Measurements from ENCODE around the gene SMARCA4. TPM values are rescaled to one million over a fixed set of nuclear protein-coding genes. Genes with fewer than 3 reads are reported as not detected.
"Not testable (repeated sequence)": the region's sequence is repeated elsewhere in the genome, so short reads cannot be mapped to it uniquely, and the experiment has no call there.

SMARCA4 gene
- total RNA-seq, 1 experiment from 2014 or later: 105 TPM

DNA sequence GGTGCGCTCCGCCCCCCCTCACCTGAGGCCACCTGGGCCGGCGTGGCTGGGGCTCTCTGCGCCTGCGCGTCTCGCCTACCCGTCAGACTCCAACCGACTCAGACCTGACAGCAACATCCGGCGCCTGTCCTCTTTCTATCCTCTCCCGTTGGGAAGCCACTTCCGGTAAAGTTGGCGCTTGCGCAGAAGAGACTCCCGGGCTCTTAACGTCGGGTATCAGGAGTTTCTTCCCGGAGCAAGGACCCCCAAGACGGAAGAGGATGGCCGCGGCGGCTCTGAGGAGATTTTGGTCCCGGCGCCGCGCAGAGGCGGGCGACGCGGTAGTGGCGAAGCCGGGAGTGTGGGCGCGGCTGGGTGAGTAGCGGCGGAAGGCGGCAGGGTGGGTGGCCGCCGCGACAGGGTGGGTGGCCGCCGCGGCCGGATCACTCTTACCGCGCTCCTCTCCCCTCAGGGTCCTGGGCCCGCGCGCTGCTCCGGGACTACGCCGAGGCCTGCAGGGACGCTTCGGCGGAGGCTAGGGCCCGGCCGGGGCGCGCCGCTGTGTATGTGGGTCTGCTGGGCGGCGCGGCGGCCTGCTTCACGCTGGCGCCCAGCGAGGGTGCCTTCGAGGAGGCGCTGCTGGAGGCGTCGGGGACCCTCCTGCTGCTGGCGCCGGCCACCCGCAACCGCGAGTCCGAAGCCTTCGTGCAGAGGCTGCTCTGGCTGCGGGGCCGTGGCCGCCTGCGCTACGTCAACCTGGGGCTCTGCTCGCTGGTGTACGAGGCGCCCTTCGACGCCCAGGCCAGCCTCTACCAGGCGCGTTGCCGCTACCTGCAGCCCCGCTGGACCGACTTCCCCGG lies 32.0 kb upstream of the SMARCA4 start, which contains the start of the genes TIMM29 and YIPF2:
TIMM29 (plus strand) TSS at position 249 of the 839 bp plus-strand sequence; CDS start at position 261, 12 bp downstream.
YIPF2 (minus strand) TSS at position 77 of the 839 bp plus-strand sequence. CDS start 229 bp downstream, outside the sequence.
- peak; percentile 98 for DNase-seq (ENCODE audit: low read depth)

DNA sequence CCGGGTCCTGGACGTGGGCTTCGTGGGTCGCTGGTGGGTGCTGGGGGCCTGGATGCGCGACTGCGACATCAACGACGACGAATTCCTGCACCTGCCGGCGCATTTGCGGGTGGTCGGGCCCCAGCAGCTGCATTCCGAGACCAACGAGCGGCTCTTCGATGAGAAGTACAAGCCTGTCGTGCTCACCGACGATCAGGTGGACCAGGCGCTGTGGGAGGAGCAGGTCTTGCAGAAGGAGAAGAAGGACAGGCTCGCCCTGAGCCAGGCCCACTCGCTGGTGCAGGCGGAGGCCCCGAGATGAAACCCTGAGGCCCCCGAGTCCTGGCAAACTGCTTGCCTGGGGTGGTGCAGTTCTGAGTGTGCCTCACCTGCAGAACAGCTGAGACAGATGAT lies 31.4 kb upstream of the SMARCA4 start:
- DNase-seq (ENCODE audit: low read depth): no peak

DNA sequence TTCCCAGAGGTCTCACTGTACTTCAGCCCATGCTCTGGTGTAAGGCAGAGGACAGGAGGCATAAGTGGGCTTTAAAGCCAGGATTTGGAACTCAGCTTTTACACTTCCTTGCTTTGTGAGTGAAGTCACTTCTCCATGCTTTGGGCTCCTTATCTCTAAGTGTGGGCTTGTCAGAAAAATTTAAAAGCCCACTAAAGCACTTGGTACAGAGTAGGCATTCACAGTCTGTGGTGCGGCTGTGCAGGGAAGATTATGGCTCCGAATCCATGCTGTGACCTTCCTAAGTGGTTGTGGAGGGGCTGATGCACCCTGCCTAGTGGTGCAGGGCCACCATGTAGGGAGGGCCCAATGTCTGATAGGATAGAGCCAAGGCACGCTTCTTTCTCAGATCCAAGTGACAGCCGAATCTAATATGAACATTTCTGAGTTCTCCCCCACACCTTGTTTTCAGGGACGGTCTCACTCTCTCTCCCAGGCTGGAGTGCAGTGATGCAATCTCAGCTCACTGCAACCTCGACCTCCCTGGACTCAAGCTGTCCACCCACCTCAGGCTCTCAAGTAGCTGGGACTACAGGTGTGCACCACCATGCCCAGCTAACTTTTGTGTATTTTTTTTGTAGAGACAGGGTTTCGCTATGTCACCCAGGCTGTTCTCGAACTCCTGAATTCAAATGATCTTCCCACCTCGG lies 25.3 kb upstream of the SMARCA4 start:
- no peak for DNase-seq (ENCODE audit: low read depth)

DNA sequence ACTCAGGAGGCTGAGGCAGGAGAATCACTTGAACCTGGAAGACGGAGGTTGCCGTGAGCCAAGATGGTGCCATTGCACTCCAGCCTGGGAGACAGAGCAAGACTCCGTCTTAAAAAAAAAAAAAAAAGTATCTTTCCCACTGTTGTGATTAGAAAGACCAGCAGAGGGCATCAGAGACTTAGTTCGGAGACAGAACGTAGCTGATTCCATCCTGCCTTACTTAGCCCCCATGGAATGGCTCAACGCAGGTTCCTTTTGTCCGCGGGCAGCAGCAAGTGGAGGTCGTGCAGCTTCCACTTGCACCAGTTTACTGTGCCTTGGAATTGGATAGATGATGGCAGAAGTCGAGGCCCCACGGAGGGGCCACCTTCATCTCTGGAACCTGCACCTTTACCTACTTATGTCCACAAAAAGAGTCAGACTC lies 24.2 kb upstream of the SMARCA4 start:
- DNase-seq (ENCODE audit: low read depth): peak; percentile 73

DNA sequence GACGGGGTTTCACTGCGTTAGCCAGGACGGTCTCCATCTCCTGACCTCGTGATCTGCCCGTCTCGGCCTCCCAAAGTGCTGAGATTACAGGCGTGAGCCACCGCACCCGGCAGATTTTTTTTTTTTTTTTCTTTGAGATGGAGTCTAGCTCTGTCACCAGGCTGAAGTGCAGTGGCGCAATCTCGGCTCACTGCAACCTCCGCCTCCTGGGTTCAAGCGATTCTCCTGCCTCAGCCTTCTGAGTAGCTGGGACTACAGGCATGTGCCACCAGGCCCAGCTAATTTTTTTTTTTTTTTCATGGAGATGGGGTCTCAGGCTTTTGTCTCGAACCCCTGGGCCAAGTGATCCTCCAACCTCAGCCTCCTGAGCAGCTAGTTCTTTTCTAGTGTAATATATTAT lies 19.2 kb upstream of the SMARCA4 start:
- DNase-seq (ENCODE audit: low read depth): not testable (repeated sequence)

DNA sequence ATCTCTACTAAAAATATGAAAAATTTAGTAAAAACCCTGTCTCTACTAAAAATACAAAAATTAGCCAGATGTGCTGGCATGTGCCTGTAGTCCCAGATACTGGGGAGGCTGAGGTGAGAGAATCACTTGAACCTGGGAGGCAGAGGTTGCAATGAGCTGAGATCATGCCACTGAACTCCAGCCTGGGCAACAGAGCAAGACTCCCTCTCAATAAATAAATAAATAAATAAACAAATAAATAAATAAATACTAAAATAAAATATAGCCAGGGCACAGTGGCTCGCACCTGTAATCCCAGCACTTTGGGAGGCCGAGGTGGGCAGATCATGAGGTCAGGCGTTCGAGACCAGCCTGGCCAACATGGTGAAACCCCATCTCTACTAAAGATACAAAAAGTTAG lies 17.4 kb upstream of the SMARCA4 start:
- not testable (repeated sequence) for DNase-seq (ENCODE audit: low read depth)

DNA sequence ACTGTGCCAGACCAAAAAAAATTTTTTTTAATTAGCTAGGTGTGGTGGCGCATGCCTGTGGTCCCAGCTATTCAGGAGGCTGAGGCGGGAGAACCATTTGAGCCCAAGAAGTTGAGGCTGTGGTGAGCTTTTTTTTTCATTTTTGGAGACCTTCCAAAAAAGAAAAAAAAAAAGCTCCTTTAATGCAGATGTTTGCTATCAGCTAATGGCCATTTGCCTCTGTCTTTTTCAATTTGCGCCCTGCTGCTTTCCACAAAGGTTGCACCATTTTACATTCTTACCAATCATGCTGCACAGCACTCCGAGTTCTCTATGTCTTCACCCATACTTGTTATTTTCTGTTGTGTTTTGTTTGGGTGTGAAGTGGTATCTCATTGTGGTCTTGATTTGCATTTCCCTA lies 15.6 kb upstream of the SMARCA4 start:
- DNase-seq (ENCODE audit: low read depth): no peak

DNA sequence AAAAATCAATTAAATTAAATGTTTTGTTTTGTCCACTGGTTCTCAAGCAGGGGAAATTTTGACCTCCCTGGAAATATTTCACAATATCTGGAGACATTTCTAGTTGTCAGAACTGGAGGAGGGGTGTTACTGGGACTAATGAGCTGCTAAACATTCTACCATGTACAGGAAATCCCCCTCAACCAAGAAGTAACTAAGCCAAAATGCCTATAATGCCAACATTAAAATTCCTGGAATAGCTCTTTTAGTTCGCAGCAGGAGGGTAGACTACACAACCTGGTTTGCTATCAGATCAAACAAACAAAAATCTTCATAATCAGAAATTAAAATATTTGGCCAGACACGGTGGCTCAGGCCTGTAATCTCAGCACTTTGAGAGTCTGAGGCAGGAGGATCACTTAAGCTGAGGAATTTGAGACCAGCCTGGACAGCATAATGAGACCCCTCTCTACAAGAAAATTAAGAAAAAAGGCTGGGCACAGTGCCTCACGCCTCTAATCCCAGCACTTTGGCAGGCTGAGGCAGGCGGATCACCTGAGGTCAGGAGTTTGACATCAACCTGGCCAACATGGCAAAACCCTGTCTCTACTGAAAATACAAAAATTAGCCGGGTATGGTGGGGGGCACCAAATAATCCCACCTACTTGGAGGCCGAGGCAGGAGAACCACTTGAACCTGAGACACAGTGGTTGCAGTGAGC lies 13.7 kb upstream of the SMARCA4 start:
- no peak for DNase-seq (ENCODE audit: low read depth)

DNA sequence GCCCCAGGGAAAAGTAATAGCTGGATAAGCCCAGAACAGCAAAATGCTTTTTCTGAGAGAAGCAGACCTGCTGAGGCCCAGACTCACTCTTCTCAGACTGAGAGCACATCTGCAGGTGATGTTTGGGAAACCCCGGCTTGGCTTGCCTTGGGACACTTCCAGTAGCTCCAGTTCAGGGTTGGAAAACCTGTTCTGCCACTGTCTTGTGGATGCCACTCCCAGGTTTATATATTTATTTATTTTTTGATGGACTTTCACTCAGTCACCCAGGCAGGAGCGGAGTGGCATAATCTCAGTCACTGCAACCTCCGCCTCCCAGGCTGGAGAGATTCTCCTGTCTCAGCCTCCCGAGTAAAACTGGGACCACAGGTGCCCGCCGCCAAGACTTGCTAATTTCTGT lies 8.0 kb upstream of the SMARCA4 start:
- DNase-seq (ENCODE audit: low read depth): no peak

DNA sequence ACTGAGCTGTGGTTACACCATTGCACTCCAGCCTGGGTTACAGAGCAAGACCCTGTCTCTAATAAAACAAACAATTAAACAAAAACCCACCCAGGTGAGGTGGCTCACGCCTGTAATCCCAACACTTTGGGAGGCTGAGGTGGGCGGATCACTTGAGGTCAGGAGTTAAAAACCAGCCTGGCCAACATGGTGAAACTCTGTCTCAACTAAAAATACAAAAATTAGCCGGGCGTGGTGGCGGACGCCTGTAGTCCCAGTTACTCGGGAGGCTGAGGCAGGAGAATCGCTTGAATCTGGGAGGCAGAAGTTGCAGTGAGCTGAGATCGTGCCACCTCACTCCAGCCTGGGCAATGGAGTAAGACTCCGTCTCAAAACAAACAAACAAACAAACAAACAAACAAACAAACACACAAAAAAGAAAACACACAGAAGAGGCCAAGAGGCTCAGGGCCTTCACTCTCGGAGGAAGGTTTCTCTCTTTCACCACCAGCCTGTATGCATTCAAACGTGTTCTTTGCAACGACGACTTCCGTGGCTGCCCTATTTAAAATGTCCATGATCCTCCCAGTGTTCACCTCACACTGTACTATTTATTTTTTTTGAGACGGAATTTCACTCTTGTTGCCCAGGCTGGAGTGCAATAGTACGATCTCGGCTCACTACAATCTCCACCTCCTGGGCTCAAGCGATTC lies 1.4 kb upstream of the SMARCA4 start:
- DNase-seq (ENCODE audit: low read depth): not testable (repeated sequence)

DNA sequence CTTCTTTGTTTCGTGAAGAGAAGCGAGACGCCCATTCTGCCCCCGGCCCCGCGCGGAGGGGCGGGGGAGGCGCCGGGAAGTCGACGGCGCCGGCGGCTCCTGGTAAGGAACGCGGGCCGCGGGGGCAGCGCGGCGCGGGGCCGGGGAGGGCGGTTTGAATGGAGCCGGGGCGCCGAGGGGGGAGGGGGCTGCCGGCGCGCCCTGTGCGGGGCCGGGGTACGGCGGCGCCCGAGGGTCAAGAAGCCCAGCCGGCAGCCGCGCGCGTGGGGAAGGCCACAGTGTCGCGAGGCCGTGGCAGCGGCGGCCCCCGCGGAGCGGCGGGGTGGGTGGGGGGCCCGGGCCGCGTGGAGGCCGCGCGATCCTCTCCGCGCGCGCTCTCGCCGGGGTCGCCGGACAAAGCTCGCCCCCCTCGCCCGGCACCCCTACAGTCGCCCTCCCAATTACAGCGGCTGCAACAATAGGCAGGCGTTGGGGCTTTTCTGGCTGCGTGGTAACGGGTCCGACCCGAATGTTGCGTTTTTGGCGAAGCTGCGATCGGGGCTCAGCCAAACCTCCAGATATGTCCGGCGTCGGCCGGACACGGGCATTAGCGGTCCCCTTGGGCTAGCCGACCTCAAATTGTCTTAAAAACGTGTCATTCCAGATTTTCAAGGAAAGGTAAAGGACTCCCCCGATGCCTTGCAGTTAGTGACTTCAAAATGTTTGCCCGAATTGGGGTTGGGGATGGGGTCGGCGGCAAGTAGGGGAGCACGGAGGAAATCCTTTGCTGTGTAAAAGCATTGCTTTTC lies 437 bp downstream of the SMARCA4 start:
- DNase-seq (ENCODE audit: low read depth): peak; percentile 33

DNA sequence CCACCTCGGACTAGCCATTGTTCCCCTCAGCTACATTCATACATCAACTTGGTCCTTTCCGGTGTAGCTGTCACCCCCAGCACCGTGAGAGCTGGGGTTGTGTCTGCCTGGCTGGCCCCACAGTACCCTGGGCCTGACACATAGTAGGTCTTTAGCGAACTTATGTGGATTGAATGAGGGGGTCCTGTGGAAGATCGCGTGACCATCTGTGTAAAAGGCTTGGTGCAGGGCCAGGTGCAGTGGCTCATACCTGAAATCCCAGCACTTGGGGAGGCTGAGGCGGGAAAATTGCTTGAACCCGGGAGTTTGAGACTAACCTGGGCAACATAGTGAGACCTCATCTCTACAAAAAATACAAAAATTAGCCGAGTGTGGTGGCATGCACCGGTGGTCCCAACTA lies 2.0 kb downstream of the SMARCA4 start:
- no peak for DNase-seq (ENCODE audit: low read depth)

DNA sequence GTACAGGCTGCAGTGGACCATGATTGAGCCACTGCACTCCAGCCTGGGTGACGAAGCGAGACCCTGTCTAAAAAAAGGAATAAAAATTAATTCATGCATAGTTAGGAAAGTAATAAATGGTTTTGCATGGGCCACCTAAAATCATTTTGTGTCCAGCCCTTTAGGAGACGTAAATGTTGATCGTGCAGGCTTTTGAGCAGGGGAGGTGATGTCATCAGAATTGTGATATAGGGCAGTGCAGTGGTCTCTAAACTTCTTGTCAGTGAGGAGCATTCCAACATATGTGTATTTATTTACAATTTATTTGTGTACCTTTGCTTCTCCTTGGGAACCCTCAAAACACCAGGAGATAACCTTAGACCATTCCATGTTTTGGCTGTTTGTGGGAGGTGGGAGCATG lies 3.0 kb downstream of the SMARCA4 start:
- no peak for DNase-seq (ENCODE audit: low read depth)

DNA sequence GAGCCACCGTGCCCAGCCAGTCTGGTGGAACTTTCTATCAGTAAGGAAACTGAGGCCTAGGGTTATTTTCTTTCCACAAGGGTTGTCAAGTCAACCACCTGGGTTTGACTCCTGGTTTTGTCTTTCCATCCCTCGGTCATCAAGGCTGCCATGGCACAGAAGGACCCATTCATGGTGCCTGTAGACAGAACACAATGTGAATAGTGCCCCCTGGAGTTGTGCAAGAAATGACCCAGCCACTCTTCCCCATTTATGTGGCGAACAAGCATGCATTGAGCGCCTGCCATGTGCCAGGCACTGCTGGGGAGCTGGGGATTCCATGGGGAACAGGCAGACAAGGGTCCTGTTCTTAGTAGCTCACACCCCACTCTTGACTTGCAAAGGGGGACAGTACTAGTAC lies 4.1 kb downstream of the SMARCA4 start:
- DNase-seq (ENCODE audit: low read depth): no peak

DNA sequence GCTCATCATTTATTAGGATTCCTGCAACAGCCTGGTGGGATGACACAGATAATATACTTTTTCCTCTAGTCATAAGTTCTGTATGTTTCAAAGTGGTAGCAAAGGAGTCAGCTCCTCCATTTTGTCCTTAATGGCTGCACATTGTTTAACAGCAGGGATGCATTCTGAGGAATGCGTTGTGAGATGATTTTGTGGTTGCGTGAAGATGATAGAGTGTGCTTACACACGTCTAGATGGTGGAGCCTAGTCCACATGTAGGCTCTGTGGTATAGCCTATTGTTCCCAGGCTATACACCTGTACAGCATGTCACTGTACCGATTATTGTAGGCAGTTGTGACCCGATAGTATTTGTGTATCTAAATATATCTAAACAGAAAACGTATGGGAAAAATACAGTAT lies 4.6 kb downstream of the SMARCA4 start:
- peak; percentile 37 for DNase-seq (ENCODE audit: low read depth)

DNA sequence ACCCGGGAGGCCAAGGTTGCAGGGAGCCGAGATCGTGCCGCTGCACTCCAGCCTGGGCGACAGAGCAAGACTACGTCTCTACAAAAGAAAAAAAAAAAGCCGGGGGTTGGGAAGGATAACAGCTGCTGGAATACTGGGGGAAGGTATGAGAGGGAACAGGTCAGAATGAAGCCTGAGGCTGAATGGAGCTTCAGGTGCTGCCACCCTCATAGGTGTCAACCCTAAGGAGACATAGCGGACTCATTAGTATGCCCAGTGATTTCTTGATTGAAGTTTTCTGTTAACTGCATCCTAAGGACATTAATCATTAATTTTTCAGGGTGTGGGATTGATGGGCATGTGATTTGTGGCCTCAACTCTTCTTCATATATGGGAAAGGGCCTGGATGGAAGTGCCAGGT lies 6.0 kb downstream of the SMARCA4 start:
- no peak for DNase-seq (ENCODE audit: low read depth)

DNA sequence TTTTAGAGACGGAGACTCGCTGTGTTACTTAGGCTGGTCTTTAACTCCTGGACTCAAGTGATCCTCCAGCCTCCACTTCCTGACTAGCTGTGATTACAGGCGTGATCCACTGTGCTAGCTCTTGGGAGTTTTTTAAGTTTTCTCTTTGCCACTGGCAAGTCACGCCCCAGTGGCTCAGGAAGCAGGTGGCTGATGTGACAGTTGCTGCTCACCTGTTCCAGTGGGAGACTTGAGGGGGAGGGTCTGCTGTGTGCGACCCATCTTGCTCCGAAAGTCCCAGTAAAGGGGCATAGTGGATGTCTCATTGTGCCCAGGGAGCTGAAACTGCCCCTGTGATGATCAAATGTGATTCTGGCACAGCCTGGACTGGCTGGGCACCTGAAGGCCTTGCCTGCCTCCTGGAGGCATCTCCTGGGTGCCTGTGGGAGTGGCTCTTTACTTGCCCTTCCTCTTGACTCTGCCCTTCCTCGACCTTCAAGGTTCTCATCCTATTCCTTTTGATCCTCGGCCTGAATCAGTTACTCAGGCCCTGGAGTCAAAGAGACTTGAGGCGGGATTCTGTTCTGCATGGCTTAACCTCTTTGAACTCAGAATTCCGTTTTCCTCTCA lies 7.8 kb downstream of the SMARCA4 start:
- no peak for DNase-seq (ENCODE audit: low read depth)

DNA sequence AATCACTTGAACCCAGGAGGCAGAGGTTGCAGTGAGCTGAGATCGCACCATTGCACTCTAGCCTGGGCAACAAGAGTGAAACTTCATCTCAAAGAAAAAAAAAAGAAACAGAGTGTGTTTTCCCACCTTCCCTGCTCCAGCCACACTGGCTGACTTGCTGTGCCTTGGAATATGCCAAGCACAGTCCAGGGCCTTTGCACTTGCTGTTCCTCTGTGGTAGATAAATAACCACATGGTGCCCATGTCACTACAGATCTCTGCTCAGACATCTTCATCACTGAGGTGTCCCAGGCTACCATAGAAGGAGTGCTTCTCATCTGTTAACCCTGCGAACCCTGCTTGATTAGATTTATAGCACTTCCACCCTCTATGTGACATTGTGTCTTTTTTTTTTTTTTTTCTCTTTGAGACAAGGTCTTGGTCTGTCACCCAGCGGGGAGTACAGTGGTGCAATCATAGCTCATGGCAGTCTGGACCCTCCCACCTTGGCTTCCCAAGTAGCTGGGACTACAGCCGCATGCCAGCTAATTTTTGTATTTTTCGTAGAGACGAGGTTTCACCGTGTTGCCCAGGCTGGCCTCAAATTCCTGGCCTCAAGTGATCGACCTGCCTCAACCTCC lies 10.4 kb downstream of the SMARCA4 start:
- no peak for DNase-seq (ENCODE audit: low read depth)

DNA sequence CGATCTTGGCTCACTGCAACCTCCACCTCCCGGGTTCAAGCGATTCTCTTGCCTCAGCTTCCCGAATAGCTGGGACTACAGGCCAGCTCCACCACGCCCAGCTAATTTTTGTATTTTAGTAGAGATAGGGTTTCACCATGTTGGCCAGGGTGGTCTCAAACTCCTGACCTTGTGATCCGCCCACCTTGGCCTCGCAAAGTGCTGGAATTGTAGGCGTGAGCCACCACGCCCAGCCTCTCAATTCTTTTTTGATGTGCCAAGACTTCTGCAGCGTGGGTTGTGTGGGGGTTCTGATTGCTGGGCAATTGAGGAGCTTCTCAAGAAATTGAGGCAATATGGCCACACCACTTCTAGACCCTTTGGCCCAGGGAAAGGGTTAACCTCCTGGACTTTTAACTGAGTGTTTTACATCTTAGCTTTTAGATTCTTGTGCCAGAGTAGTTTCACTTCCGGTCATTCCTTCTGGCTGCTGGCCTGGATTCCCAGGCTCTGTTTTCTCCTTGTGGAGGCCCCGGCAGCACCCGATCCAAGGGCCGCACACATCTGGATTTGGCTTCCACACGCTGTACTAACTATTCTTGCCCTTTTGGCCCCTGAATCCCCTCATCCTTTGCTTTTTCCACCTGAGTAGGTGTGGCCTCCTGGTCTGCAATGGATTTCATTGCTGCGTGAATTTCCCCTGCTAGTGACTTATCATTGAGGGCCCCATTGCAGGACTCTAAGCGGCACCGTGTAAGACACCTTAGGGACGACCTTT lies 14.7 kb downstream of the SMARCA4 start:
- peak; percentile 15 for DNase-seq (ENCODE audit: low read depth)

Measured in LHCN-M2 (cell line).